ENCODE data around the gene KDM4C.

DNA sequence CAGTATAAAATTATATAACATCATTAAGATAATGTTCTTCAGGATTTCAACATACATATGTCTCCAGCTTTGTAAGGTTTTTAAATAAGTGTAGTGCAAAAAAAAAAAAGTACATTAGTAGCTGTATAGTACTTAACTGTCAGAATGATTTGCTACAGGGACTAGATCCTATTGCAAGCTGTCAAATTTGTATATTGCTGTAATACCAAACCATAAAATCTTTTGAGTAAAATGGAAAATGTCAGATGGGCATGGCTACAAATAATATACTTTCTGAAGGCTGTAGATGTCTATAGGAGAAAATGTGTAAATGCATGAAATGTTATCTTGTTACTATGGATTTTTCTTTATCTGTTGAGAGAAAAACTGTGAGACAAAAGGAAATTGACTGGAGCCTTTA, 298.5 kb downstream of the KDM4C start:
- TF ChIP-seq, protein P1, sequence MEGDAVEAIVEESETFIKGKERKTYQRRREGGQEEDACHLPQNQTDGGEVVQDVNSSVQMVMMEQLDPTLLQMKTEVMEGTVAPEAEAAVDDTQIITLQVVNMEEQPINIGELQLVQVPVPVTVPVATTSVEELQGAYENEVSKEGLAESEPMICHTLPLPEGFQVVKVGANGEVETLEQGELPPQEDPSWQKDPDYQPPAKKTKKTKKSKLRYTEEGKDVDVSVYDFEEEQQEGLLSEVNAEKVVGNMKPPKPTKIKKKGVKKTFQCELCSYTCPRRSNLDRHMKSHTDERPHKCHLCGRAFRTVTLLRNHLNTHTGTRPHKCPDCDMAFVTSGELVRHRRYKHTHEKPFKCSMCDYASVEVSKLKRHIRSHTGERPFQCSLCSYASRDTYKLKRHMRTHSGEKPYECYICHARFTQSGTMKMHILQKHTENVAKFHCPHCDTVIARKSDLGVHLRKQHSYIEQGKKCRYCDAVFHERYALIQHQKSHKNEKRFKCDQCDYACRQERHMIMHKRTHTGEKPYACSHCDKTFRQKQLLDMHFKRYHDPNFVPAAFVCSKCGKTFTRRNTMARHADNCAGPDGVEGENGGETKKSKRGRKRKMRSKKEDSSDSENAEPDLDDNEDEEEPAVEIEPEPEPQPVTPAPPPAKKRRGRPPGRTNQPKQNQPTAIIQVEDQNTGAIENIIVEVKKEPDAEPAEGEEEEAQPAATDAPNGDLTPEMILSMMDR (IDR thresholded peaks at IDR 0.05; ENCODE audit: borderline replicate concordance, extremely low read depth, low read length, poor library complexity, severe bottlenecking): no peak
- no peak for TF ChIP-seq EZH2 (IDR thresholded peaks at IDR 0.05; ENCODE audit: borderline replicate concordance, low read depth, low read length, severe bottlenecking)

All from DND-41 (cell line).